NCI-H2196 treated with DMSO at 0.1 percent for 48 hours (cell line): ENCODE measurements around the gene MYO1E.
"Not testable (repeated sequence)": the region's sequence is repeated elsewhere in the genome, so short reads cannot be mapped to it uniquely, and the experiment has no call there.

Experiments used
- DNase-seq: peaks from one replicate; lab custom pipeline; 2025; ENCODE audit not compliant: unreplicated experiment; lab: John Stamatoyannopoulos, UW

The MYO1E gene

GRCh38 chr15:59372352-59373211 is at the start of gene MYO1E:
MYO1E (minus strand) TSS chr15:59372871; CDS start chr15:59372500, 371 bp downstream.
- peak; percentile 45 for DNase-seq

- no peak for DNase-seq
Measured at GRCh38 chr15:59420986-59421618, 48.4 kb upstream of the MYO1E start.

GRCh38 chr15:59420108-59420507 is 47.4 kb upstream of the MYO1E start:
- DNase-seq = no peak

GRCh38 chr15:59419170-59419569 is 46.5 kb upstream of the MYO1E start:
- no peak for DNase-seq

- no peak for DNase-seq
Measured at GRCh38 chr15:59416816-59417215, 44.1 kb upstream of the MYO1E start.

GRCh38 chr15:59413577-59413976 is 40.9 kb upstream of the MYO1E start:
- no peak for DNase-seq

GRCh38 chr15:59410391-59410896 is 37.8 kb upstream of the MYO1E start:
- no peak for DNase-seq

- no peak for DNase-seq
Measured at GRCh38 chr15:59407946-59408345, 35.3 kb upstream of the MYO1E start.

GRCh38 chr15:59406446-59406845 is 33.8 kb upstream of the MYO1E start:
- no peak for DNase-seq

- DNase-seq = no peak
Measured at GRCh38 chr15:59405079-59405478, 32.4 kb upstream of the MYO1E start.

GRCh38 chr15:59401824-59402569 is 29.3 kb upstream of the MYO1E start:
- DNase-seq = no peak

- not testable (repeated sequence) for DNase-seq
Measured at GRCh38 chr15:59401051-59401823, 28.6 kb upstream of the MYO1E start.

GRCh38 chr15:59400103-59400813 is 27.6 kb upstream of the MYO1E start:
- no peak for DNase-seq

GRCh38 chr15:59399465-59400102 is 26.9 kb upstream of the MYO1E start:
- no peak for DNase-seq

- no peak for DNase-seq
Measured at GRCh38 chr15:59398220-59398619, 25.5 kb upstream of the MYO1E start.

GRCh38 chr15:59396679-59397078 is 24.0 kb upstream of the MYO1E start:
- DNase-seq = no peak

GRCh38 chr15:59396211-59396610 is 23.5 kb upstream of the MYO1E start:
- no peak for DNase-seq

GRCh38 chr15:59394166-59394661 is 21.5 kb upstream of the MYO1E start:
- no peak for DNase-seq

- no peak for DNase-seq
Measured at GRCh38 chr15:59392299-59392698, 19.6 kb upstream of the MYO1E start.
